SK-N-SH (cell line): ENCODE results near the gene DAGLA. TPM values are rescaled to one million over a fixed set of nuclear protein-coding genes. Genes with fewer than 3 reads are reported as not detected.

Source experiments
- CTCF ChIA-PET: fragments of 300-600, 350-600 bp; formaldehyde crosslinking; extraction: SDS; loops from one replicate; lab custom pipeline; 2021; lab: Yijun Ruan, JAX
- POLR2A ChIA-PET: fragments of 350-600 bp; sonication (Branson Sonifier 250); formaldehyde crosslinking; extraction: SDS; loops from one replicate; lab custom pipeline; 2020; ENCODE audit warnings: antibody characterized with exemption, inconsistent platforms; lab: Yijun Ruan, JAX
- DNase-seq: peaks from one replicate; pipeline ENCODE4 v3.0.0; 2012
- H2AFZ ChIP-seq: fragments of 200-600 bp; sonication (generic); 2 replicates; pipeline ENCODE4 v1.8.1; 2016; ENCODE audit warnings: antibody characterized with exemption, mild to moderate bottlenecking, low read depth
- H3F3A ChIP-seq: fragments of 200-600 bp; sonication (generic); replicated peaks from 2 replicates; pipeline ENCODE3; 2016; ENCODE audit warnings: antibody characterized with exemption, mild to moderate bottlenecking; ENCODE audit not compliant: insufficient read depth
- H3K27ac ChIP-seq, 2 experiments: fragments of 200-500 bp in 1 of 2; fragments of 200-600 bp in 1 of 2; sonication (Bioruptor generic) in 1 of 2; sonication (generic), shearing (Covaris generic) in 1 of 2; 2 replicates each; pipeline versions ENCODE4 v1.5.1 to v1.6.1; 2014 to 2016; ENCODE audit warnings: low read depth in 2 of 2, inconsistent platforms in 1 of 2, low read length in 1 of 2, mild to moderate bottlenecking in 1 of 2, mixed read lengths in 1 of 2
- H3K27me3 ChIP-seq: fragments of 200-600 bp; sonication (generic), shearing (Covaris generic); 2 replicates; pipeline ENCODE4 v1.6.1; 2016; ENCODE audit warnings: mixed run types; ENCODE audit not compliant: insufficient read depth
- H3K36me3 ChIP-seq, 2 experiments: fragments of 200-500 bp in 1 of 2; fragments of 200-600 bp in 1 of 2; sonication (Bioruptor generic) in 1 of 2; sonication (generic) in 1 of 2; replicated peaks in 1 of 2; 2 replicates each; pipeline versions ENCODE3 to v1.5.1; 2014 to 2016; ENCODE audit warnings: low read length in 1 of 2, mild to moderate bottlenecking in 1 of 2; ENCODE audit not compliant: insufficient read depth in 2 of 2, control insufficient read depth in 1 of 2
- H3K4me1 ChIP-seq, 2 experiments: fragments of 200-500 bp in 1 of 2; fragments of 200-600 bp in 1 of 2; sonication (Bioruptor generic) in 1 of 2; sonication (generic), shearing (Covaris generic) in 1 of 2; 2 replicates each; pipeline versions ENCODE4 v1.5.1 to v1.6.1; 2014 to 2016; ENCODE audit warnings: low read depth in 1 of 2, low read length in 1 of 2, mixed run types in 1 of 2; ENCODE audit not compliant: insufficient read depth in 2 of 2, control insufficient read depth in 1 of 2
- H3K4me2 ChIP-seq: fragments of 200-600 bp; sonication (generic), shearing (Covaris generic); 2 replicates; pipeline ENCODE4 v1.6.1; 2017; ENCODE audit warnings: mixed run types
- H3K4me3 ChIP-seq, 2 experiments: fragments of 200-500 bp in 1 of 2; fragments of 200-600 bp in 1 of 2; sonication (Bioruptor generic) in 1 of 2; sonication (generic), shearing (Covaris generic) in 1 of 2; 2 replicates each; pipeline versions ENCODE4 v1.5.1 to v1.8.1; 2014 to 2016; ENCODE audit warnings: low read depth in 2 of 2, inconsistent platforms in 1 of 2, low read length in 1 of 2, mild to moderate bottlenecking in 1 of 2, mixed read lengths in 1 of 2, moderate library complexity in 1 of 2
- H3K79me2 ChIP-seq: fragments of 200-600 bp; sonication (generic); 2 replicates; pipeline ENCODE4 v1.8.1; 2017; ENCODE audit warnings: mild to moderate bottlenecking; ENCODE audit not compliant: insufficient read depth
- H3K9ac ChIP-seq: fragments of 200-600 bp; sonication (generic); 2 replicates; pipeline ENCODE4 v1.6.1; 2017; ENCODE audit warnings: mixed run types
- H3K9me2 ChIP-seq: fragments of 200-600 bp; sonication (generic); 2 replicates; pipeline ENCODE4 v1.6.1; 2017; ENCODE audit warnings: mixed run types
- H3K9me3 ChIP-seq: fragments of 200-600 bp; sonication (generic); 2 replicates; pipeline ENCODE4 v1.6.1; 2017; ENCODE audit warnings: mixed run types, mild to moderate bottlenecking, moderate library complexity
- H4K20me1 ChIP-seq: fragments of 200-600 bp; sonication (generic); 2 replicates; pipeline ENCODE4 v1.6.1; 2017; ENCODE audit warnings: mild to moderate bottlenecking, mixed run types; ENCODE audit not compliant: insufficient read depth
- ELF1 ChIP-seq: IDR thresholded peaks from 2 replicates; pipeline ENCODE4 v1.4.0; 2012
- EP300 ChIP-seq, 2 experiments: IDR thresholded peaks; 2 replicates each; pipeline versions ENCODE4 v1.4.0 to v1.6.1; 2012; ENCODE audit warnings: borderline replicate concordance in 1 of 2, low read depth in 1 of 2, low read length in 1 of 2
- EZH2phosphoT487 ChIP-seq: fragments of 200-600 bp; sonication (generic); IDR thresholded peaks from 2 replicates; pipeline ENCODE4 v1.6.1; 2017; ENCODE audit warnings: low read depth, mixed run types, mild to moderate bottlenecking, antibody characterized with exemption, moderate library complexity, borderline replicate concordance
- FOSL2 ChIP-seq: IDR thresholded peaks from 2 replicates; pipeline ENCODE4 v1.4.0; 2012; ENCODE audit warnings: low read depth, mild to moderate bottlenecking, moderate library complexity, borderline replicate concordance
- FOXJ3 ChIP-seq: sonication (generic); formaldehyde crosslinking; IDR thresholded peaks from 2 replicates; pipeline ENCODE4 v1.5.1; 2020; ENCODE audit warnings: mild to moderate bottlenecking, missing genetic modification reagents
- FOXM1 ChIP-seq: IDR thresholded peaks from 2 replicates; pipeline ENCODE4 v1.4.0; 2012; ENCODE audit warnings: low read depth, mild to moderate bottlenecking
- GABPA ChIP-seq: IDR thresholded peaks from 2 replicates; pipeline ENCODE4 v1.4.0; 2012; ENCODE audit warnings: low read depth, mild to moderate bottlenecking
- MEF2A ChIP-seq: IDR thresholded peaks from 2 replicates; pipeline ENCODE4 v1.4.0; 2012; ENCODE audit warnings: low read depth, borderline replicate concordance
- POLR2AphosphoS5 ChIP-seq: IDR thresholded peaks from 2 replicates; pipeline ENCODE4 v1.6.1; 2012; ENCODE audit warnings: low read depth, low read length
- RAD21 ChIP-seq: IDR thresholded peaks from 2 replicates; pipeline ENCODE4 v1.6.1; 2012; ENCODE audit warnings: mild to moderate bottlenecking, low read length
- RCOR1 ChIP-seq: fragments of 150-350 bp; IDR thresholded peaks from 2 replicates; pipeline ENCODE4 v1.6.1; 2017; ENCODE audit warnings: antibody characterized with exemption, low read length
- TAF1 ChIP-seq: IDR thresholded peaks from 2 replicates; pipeline ENCODE4 v1.6.1; 2012; ENCODE audit warnings: low read depth, mild to moderate bottlenecking, low read length, moderate library complexity, borderline replicate concordance
- TCF12 ChIP-seq: IDR thresholded peaks from 2 replicates; pipeline ENCODE4 v1.4.0; 2012
- TEAD4 ChIP-seq: IDR thresholded peaks from 2 replicates; pipeline ENCODE4 v1.4.0; 2012; ENCODE audit warnings: mild to moderate bottlenecking, borderline replicate concordance; ENCODE audit not compliant: insufficient read depth
- WGBS: methylation state at CpG from one replicate; pipeline ENCODE4 v1.1.6; 2017; ENCODE audit warnings: low lambda C conversion rate; 5-methylcytosine and 5-hydroxymethylcytosine counted together
- polyA plus RNA-seq, 3 experiments: library from polyadenylated mRNA; depleted of rRNA; stranded (reverse); fragments of >200 nt; gene quantifications; 2 replicates each; pipeline ENCODE4 v1.2.3, GENCODE V29; 2012
- TF ChIP-seq, protein P1 (sequence below): IDR thresholded peaks from 2 replicates; pipeline ENCODE4 v1.4.0; 2012; ENCODE audit warnings: low read depth
- TF ChIP-seq, protein P2 (sequence below): IDR thresholded peaks from 2 replicates; pipeline ENCODE4 v1.4.0; 2012; ENCODE audit warnings: low read depth, borderline replicate concordance
- TF ChIP-seq, protein P3 (sequence below): fragments of 150-350 bp; IDR thresholded peaks from 2 replicates; pipeline ENCODE4 v1.6.1; 2016; ENCODE audit warnings: mild to moderate bottlenecking, low read depth, low read length
- TF ChIP-seq, protein P4 (sequence below): fragments of 150-350 bp; IDR thresholded peaks from 2 replicates; pipeline ENCODE4 v1.6.1; 2017; ENCODE audit warnings: antibody characterized with exemption, low read length, low read depth, borderline replicate concordance
- TF ChIP-seq, protein P5 (sequence below): IDR thresholded peaks from 2 replicates; pipeline ENCODE4; 2012

Gene DAGLA
- polyA plus RNA-seq, 1 of the 3 experiments (the other 2 are of a cell fraction) = 3.3 TPM

DNA sequence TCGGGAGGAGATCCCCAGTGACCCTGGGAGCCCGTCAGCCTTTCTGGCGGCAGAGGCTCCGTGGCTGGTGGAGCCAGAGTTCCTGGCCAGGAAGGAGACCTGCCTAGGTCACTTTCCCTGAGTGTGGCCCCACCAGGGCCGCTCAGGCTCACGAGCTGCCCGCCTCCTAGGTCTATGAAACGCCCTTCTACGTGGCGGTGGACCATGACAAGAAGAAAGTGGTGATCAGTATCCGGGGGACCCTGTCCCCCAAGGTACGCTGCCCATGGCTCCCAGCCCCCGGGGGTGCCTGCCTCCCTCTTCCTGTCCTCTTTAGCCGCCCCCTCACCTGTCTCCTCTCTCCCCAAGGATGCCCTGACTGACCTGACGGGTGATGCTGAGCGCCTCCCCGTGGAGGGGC lies 55.2 kb downstream of the DAGLA start:
- Histone ChIP-seq H3K9me2 (no peaks in the 10 kb centered on the region), H3K27me3 (no peaks in the 10 kb centered on the region), H3K4me3 (no peak overlapping the region), H3K79me2 (no peaks in the 10 kb centered on the region), H3K9me3 (no peaks in the 10 kb centered on the region), H3K4me2 (no peak overlapping the region), H2AFZ (no peak overlapping the region), H4K20me1 (peaks cover 2% of the 10 kb centered on the region; the same call in 1 of the 2 replicates), H3K9ac (no peak overlapping the region), H3K4me1 (peaks cover 0 to 5% of the 10 kb centered on the region in 2 experiments; a peak in 1 of 4 replicates), H3K27ac (no peak overlapping the region), H3K36me3 (peaks cover 0 to 31% of the 10 kb centered on the region in 2 experiments), H3F3A (no peaks in the 10 kb centered on the region)
- ChIA-PET CTCF (interaction anchor here (2.6 to 5.3 kb wide), 4 partner anchors 12 to 258 kb away, joined by 6 to 64 read pairs (median 37); no protein-coding TSS in a partner anchor), POLR2A (no interaction called here)
- DNase-seq = no peak
- 93% methylated on average over 8 of the region's 17 CpGs for WGBS
- TF ChIP-seq EP300 (IDR thresholded peaks at IDR 0.05; ENCODE audit: borderline replicate concordance in 1 of 2, low read depth in 1 of 2, low read length in 1 of 2) (no peak), RAD21 (no peak), ELF1 (no peak), TEAD4 (no peak), EZH2phosphoT487 (no peak), FOSL2 (no peak), TAF1 (no peak)
- TF ChIP-seq, protein P1, sequence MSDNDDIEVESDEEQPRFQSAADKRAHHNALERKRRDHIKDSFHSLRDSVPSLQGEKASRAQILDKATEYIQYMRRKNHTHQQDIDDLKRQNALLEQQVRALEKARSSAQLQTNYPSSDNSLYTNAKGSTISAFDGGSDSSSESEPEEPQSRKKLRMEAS = no peak

DNA sequence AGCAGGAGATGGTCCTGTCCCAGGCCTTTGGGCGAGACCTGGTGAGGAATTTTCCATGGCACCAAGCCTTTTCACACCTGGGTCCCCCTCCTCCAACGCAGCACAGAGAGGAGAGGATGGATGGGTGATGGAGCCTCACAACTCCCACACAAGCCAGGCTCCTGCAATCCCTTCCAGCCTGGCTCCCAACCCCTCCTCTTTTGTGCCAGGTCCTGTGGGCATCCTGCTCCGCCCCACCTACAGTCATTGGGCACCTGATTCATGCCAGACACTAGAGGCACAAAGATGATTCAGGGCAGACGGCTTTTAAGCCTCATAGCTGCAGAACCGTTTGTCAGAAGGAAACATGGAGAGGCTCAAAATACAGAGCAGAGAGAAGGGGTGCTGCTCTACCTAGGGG lies 56.1 kb downstream of the DAGLA start:
- POLR2A ChIA-PET = no interaction called here
- Histone ChIP-seq H3K9me3 (no peaks in the 10 kb centered on the region), H2AFZ (no peak overlapping the region), H3K4me1 (peaks cover 0 to 5% of the 10 kb centered on the region in 2 experiments; a peak in 1 of 4 replicates), H3K27ac (no peak overlapping the region), H3K36me3 (peaks cover 0 to 35% of the 10 kb centered on the region in 2 experiments), H3K9me2 (no peaks in the 10 kb centered on the region), H3K27me3 (no peaks in the 10 kb centered on the region), H3K4me2 (no peak overlapping the region), H3K9ac (no peak overlapping the region), H3F3A (no peaks in the 10 kb centered on the region), H3K79me2 (no peaks in the 10 kb centered on the region), H3K4me3 (no peak overlapping the region), H4K20me1 (peaks cover 2% of the 10 kb centered on the region; the same call in 1 of the 2 replicates)
- CTCF ChIA-PET = interaction anchor here (1.0 to 5.3 kb wide), 4 partner anchors 11 to 55 kb away, joined by 6 to 64 read pairs (median 8); no protein-coding TSS in a partner anchor
- TF ChIP-seq, protein P2, sequence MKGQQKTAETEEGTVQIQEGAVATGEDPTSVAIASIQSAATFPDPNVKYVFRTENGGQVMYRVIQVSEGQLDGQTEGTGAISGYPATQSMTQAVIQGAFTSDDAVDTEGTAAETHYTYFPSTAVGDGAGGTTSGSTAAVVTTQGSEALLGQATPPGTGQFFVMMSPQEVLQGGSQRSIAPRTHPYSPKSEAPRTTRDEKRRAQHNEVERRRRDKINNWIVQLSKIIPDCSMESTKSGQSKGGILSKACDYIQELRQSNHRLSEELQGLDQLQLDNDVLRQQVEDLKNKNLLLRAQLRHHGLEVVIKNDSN = no peak
- DNase-seq = no peak
- WGBS = 70% methylated on average over 5 of the region's 5 CpGs

DNA sequence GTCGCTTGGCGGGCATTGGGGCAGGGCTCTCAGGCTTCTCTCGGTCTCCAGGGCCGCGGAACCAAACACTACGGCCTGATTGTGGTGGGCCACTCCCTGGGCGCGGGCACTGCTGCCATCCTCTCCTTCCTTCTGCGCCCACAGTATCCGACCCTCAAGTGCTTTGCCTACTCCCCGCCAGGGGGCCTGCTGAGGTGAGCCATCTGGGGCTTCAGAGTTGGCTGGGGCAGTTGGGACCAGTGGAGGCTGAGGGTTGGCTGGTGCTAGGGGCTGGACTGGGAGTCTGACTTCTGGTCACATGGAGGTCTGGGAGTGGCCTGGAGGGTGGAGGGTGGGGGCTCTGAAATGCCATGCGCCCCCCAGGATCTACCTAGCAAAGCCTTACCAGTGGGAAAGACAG lies 56.9 kb downstream of the DAGLA start:
- POLR2A ChIA-PET = no interaction called here
- peaks cover 2% of the 10 kb centered on the region; the same call in 1 of the 2 replicates for H4K20me1 ChIP-seq
- H3K9me2 ChIP-seq = no peaks in the 10 kb centered on the region
- H3K4me2 ChIP-seq = no peak overlapping the region
- peaks cover 0 to 35% of the 10 kb centered on the region in 2 experiments for H3K36me3 ChIP-seq
- H3K27ac ChIP-seq = no peak overlapping the region
- 98% methylated on average over 8 of the region's 12 CpGs for WGBS
- no peak overlapping the region for H3K4me3 ChIP-seq
- no peaks in the 10 kb centered on the region for H3K79me2 ChIP-seq
- peaks cover 0 to 5% of the 10 kb centered on the region in 2 experiments; a peak in 1 of 4 replicates for H3K4me1 ChIP-seq
- no peaks in the 10 kb centered on the region for H3F3A ChIP-seq
- H3K27me3 ChIP-seq = no peaks in the 10 kb centered on the region
- no peak overlapping the region for H3K9ac ChIP-seq
- DNase-seq = no peak
- H2AFZ ChIP-seq = no peak overlapping the region
- H3K9me3 ChIP-seq = no peaks in the 10 kb centered on the region
- CTCF ChIA-PET = interaction anchor here (1.0 to 2.6 kb wide), 4 partner anchors 10 to 56 kb away, joined by 6 to 14 read pairs (median 8); no protein-coding TSS in a partner anchor
- TF ChIP-seq, protein P3, sequence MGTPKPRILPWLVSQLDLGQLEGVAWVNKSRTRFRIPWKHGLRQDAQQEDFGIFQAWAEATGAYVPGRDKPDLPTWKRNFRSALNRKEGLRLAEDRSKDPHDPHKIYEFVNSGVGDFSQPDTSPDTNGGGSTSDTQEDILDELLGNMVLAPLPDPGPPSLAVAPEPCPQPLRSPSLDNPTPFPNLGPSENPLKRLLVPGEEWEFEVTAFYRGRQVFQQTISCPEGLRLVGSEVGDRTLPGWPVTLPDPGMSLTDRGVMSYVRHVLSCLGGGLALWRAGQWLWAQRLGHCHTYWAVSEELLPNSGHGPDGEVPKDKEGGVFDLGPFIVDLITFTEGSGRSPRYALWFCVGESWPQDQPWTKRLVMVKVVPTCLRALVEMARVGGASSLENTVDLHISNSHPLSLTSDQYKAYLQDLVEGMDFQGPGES = no peak
- TF ChIP-seq, protein P4, sequence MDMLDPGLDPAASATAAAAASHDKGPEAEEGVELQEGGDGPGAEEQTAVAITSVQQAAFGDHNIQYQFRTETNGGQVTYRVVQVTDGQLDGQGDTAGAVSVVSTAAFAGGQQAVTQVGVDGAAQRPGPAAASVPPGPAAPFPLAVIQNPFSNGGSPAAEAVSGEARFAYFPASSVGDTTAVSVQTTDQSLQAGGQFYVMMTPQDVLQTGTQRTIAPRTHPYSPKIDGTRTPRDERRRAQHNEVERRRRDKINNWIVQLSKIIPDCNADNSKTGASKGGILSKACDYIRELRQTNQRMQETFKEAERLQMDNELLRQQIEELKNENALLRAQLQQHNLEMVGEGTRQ = no peak
- TF ChIP-seq RAD21 = no peak
- no peak for TF ChIP-seq POLR2AphosphoS5
- no peak for TF ChIP-seq TCF12
- TF ChIP-seq GABPA = no peak
- no peak for TF ChIP-seq ELF1
- no peak for TF ChIP-seq FOXM1
- TF ChIP-seq FOXJ3 (CRISPR knock-in tag) = no peak
- TF ChIP-seq, protein P5, sequence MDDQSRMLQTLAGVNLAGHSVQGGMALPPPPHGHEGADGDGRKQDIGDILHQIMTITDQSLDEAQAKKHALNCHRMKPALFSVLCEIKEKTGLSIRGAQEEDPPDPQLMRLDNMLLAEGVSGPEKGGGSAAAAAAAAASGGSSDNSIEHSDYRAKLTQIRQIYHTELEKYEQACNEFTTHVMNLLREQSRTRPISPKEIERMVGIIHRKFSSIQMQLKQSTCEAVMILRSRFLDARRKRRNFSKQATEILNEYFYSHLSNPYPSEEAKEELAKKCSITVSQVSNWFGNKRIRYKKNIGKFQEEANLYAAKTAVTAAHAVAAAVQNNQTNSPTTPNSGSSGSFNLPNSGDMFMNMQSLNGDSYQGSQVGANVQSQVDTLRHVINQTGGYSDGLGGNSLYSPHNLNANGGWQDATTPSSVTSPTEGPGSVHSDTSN = no peak
- TF ChIP-seq RCOR1 = no peak
- TF ChIP-seq MEF2A = no peak
